Dermis blood vessel endothelial cell (primary cell): ENCODE measurements around the gene ZNF275. TPM values are rescaled to one million over a fixed set of nuclear protein-coding genes. Genes with fewer than 3 reads are reported as not detected.
"Not testable (repeated sequence)": the region's sequence is repeated elsewhere in the genome, so short reads cannot be mapped to it uniquely, and the experiment has no call there.

Experiments used
- DNase-seq: peaks from one replicate; pipeline ENCODE4 v3.0.0; 2010
- total RNA-seq: library from RNA; depleted of rRNA; stranded (reverse); fragments of >200 nt; gene quantifications from 2 replicates; pipeline ENCODE4 v1.2.3, GENCODE V29; 2014

Gene ZNF275
- total RNA-seq, 1 donor from 2014 or later = 5.3 TPM

DNA sequence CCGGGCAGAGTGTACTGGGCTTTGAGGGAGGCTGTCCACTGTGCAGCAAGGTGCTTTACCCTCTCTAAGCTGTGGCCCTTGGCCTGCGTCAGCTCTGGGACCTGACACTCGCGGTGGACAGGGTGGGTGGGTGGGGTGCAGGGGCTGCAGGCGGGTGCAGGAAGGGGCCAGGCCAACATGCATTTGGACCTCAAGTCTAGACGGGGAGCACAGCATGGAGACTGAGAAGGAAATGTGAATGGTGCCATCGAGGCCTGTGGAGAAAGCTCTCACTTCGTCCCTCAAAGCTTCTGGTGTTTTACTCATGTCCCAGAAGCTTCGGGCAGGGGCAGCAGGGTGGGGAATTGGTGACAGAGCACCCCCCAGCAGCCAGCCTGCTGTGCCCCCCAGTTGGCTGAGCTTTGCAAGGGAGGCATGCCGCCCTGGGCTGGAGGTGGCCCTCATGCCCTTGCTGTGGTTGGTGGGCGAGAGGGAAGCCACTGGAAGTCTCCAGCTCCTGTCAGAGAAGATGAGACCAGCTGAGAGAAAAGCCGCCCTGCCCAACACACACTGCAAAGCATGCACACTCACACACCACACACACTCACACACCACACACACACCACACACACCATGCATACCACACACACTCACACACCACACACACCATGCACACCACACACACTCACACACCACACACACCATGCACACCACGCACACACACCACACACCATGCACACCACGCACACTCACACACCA, 54.9 kb downstream of the ZNF275 start:
- DNase-seq = no peak

DNA sequence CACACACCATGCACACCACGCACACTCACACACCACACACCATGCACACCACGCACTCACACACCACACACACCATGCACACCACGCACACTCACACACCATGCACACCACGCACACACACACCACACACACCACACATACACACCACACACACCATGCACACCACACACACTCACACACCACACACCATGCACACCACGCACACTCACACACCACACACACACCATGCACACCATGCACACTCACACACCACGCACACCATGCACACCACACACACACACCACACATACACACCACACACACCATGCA, 55.5 kb downstream of the ZNF275 start:
- not testable (repeated sequence) for DNase-seq

DNA sequence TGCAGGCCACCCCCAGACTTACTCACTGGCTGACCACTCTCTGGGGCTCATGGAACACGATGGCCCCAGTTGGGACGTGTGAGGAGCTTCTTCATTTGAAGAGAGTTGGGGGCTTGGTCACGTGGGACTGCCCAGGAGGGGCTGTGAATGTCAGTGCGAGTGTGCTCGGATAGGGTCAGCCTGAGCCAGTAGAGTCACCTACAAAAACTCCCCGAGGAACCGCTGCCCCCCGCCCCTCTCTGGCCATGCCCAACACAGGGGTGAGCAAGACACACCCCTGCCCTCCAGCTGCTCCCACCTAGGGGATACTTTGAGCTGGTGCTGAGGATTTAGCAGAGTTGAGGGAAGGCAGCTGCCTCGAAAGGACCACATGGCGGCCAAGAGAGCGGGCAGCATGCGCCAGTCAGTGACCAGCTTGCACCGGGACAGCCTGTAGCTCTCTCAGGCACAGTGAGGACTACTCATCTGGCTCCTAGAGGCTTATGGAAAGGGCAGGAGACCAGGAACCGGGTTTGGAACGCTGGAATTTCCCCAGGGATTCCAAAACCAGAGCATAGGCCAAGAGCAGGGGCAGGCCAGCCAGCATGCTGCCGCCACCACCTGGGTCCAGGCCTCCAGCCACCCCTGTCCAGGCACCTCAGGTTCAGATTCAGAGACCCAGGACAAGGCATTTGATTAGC, 58.8 kb downstream of the ZNF275 start:
- no peak for DNase-seq

DNA sequence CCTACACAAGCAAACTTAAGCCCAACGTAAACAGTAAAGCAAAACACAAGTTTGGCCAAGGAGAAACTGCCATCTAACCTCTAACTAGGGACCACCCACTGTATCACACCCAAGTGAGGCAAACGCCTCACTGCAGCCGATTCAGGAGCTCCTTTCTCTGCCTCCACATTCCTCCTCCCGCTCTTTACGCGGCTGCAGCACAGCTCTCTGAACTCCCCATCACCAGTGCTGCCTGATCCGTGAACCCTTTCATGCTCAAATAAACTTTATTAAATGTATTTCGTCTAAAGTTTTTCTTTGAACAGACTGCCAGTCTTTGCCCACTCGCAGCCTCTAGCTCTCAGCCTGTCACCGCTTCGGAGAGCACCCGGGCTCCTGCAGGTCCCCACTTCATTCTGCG, 60.7 kb downstream of the ZNF275 start:
- DNase-seq = no peak

DNA sequence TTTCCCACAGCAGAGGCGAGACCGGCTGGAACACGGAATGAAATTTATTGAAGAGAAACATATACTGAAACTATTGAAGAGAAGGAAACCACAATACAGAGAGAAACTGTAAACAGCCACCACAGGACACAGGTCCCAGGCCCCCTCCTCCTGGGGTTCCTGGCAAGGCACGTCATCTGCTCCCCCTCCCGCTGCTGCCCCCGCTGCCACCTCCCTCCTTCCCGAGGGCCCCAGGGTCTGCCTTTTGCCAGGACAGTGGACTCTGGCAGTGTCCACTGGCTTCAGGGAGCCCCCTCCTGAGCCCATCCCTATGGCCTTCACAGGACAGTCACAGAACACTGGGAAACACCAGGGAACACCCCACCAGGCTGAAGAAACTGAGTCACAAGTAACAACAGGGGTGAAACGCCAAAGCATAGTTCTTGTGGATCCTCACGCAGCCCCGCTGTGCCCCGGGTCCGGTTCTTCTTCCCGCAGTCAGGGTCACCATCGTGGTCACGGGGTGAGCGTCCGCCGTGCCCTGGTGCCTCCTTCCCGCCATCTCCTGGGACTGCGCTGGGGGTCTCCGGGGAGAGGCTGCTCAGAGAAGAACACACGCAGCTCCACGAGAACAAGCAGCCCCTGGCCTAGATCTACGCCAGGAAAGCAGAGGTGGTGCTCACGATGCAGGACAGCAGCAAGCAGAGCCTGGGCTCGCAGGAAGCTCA, 61.8 kb downstream of the ZNF275 start:
- no peak for DNase-seq

DNA sequence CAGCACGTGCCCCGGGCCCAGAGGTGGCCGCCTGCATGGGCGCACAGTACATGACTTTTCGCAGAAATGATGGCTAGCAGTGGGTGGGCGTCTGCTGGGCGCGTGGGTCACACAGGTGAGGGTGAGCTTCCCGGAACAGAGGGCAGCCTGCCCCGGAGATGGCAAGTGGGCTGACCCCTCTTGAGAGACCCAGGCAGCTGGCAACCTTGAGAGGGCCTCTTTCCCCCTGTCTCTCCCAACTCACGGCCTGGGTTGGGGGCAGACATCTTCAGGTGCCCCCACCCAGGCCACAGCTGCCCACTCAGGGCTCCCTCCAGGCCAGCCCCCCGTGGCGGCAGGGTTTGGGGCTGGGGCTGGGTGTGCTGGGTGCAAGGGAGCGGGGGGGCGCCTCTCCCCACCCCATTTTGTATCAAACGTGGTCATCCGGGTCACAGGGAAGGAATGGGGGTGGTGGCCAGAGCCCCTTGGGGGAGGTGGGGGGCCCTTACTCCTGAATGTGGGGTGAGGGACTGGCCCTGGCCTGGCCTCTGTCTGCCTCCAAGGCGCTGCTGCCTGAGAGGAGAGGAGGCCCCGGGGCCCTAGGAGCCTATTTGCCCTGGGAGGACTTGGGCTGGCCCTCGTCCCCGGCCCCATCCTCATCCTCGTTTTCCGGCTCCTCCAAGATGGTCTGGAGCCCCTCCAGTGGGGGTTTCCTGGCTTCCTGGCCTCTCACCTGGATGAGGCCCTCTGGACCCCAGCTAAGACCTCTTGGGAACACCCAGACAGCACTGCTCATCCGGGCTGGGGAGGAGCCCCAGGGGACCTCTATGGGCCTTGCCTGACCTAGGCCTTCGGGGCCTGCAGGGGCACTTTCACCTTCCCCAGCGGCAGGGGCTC, 62.6 kb downstream of the ZNF275 start:
- DNase-seq = no peak

DNA sequence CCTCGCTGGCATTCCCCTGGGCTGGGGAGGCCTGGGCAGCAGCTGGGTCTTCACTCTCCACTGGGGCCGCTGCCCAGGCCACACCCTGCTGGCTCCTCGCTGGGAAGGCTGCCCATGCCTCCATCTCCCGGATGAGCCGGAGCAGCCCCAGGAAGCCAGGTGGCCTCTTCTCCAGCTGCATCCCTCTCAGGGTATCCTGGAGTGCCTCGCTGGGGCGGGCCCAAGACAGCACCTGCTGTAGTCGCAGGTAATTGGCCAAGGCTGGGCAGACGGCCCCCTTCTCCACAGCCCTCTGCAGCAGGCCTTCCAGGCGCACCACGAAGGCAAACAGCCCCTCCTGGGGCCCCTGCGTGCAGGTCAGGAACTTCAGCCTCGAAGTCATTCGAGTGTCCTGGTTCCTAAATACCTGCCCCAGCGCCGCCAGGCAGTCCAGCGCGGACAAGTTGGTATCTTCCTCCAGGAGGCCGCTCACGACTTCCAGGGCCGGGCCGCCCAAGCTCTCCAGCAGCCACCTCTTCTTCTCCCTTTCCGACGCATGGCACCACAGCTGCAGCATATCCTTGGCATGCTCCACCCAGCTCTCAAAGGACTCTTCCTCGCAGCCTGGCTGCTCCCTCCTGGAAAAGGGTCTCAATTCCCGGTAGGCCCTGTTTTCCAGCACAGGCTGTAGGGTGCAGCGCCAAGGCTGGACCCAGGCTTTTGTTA, 63.5 kb downstream of the ZNF275 start:
- DNase-seq = no peak

DNA sequence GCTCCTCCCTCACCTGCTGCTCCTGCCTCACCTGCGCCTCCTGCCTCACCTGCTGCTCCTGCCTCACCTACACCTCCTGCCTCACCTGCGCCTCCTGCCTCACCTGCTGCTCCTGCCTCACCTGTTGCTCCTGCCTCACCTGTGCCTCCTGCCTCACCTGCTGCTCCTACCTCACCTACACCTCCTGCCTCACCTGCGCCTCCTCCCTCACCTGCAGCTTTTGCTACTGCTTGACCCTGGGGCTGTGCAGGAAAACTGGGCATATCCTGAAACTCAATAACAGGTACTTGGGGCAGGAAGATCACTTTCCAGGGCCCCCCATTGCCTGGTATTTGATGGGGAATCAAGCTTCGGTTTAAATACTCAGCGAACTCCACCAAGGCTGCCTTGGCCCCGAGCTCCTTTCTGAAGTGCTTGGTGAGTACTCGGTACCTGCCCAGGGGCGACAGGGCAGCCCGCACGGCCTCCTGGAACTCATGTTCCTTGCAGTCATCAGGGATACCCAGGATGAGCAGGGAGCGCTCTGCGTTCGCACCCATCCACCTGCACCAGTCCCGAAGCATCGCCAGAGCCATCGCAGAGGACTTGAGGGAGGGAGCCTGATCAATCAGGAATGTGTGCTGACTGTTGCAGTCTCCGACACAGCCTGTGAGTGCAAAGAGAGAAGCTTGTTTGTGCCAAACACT, 64.5 kb downstream of the ZNF275 start:
- no peak for DNase-seq

DNA sequence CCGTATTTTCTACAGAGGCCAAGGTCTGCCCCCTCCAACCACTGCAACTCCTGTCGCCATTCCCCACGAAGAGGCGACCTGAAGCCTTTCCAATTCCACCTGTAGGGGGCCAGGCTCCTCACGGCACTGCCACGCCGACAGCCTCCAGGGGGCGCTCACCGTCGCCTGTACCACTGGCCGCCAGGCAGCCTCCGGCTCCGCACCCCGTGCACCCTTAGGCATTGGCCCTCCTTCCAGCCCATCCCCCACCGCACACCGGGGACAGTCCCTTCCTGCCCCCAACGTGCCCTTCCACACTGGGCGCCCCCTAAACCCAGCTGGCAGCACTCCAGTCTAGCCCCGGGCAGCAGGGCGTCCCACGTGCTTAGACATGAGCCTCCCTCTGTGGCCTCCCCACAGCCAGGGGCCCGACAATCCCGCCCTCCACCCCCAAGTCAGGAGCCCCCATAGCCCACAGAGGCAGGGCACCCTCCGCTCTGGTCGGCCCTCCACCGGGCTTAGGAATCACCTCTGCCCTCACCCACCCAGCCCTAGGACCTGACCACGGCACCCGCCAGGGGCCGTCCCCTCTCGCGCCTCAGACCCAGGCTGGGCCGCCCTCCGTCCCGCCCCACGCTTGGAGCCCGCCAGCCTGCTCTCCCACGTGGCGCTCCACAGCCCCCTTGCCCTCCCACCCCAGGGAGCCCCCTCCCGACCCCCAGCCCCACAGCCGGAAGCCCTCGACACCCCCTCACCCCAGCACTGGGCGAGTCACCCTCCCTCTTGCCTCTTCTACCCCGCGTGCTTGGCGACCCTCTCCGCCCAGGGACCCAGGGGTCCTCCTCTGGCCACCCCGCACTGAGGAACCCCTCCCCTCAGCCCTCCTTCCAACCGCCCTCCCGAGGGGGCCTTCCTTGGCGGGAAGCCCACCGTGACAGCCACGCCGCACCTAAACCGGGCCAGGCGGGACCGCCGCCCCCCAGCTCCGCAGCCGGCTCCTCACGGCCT, 66.5 kb downstream of the ZNF275 start:
- peak; percentile 47 for DNase-seq

DNA sequence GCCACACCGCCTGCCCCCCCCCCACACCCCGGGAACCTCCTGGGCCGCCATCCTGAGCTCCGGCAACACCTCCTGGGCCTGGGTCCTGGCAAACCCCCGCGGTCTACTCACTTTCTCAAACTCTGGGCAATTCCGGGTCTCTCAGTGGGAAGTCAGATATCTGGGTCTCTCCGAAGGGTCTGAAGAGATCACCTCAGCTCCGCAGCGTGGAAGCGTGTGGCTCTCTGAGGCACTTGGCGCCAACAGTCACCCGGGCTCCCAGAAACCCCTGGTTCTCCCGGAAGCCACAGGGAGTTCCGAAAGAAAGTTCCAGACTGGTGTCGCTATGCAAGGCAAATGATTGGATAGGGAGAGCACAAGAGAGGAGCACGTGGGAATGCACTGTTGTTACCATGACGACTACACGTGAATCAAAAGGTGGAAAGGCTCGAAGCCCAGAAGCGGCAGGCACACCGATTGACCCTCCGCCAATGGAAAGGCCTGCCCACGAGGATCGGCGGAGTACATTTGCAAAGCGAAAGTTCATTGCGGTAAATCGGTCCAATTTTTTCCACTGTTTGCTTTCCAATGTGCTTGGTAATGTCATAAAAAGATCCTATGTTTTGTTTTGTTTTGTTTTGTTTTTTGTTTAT, 67.3 kb downstream of the ZNF275 start, which contains the start of gene PNMA6E:
TSS of gene PNMA6E (minus strand) at position 218 of the 632 bp plus-strand sequence. CDS start 2,501 bp downstream, outside the sequence.
- no peak for DNase-seq

Other genes starting within 250 kb of the ZNF275 start
- not detected in 2 replicates for gene MAGEA1, start 154.9 kb upstream of the ZNF275 start, total RNA-seq
- gene PNMA6F, start 12.4 kb upstream of the ZNF275 start, total RNA-seq = not detected in 2 replicates
- gene PNMA6E, start 67.2 kb downstream of the ZNF275 start, total RNA-seq = not detected in 2 replicates
- 0.51 and 0.70 TPM in 2 replicates for gene ZFP92, start 77.3 kb downstream of the ZNF275 start, total RNA-seq
- 0.19 and 4.1 TPM in 2 replicates for gene TREX2, start 111.9 kb downstream of the ZNF275 start, total RNA-seq
- gene HAUS7, start 136.4 kb downstream of the ZNF275 start, total RNA-seq = 14.5 and 21.5 TPM in 2 replicates
- gene BGN, start 160.8 kb downstream of the ZNF275 start, total RNA-seq = 27.4 and 53.9 TPM in 2 replicates
- under 0.01 TPM in 1 of 2 replicates, not detected in the other for gene ATP2B3, start 183.5 kb downstream of the ZNF275 start, total RNA-seq